KOPT-K1 (cell line): ENCODE results near the gene KCNC4.

Experiments
- H3K27ac ChIP-seq: fragments of 200-600 bp; sonication (generic); 2 replicates; pipeline ENCODE4 v1.5.1; 2016; ENCODE audit warnings: antibody characterized with exemption, mild to moderate bottlenecking, low read depth, low read length; ENCODE audit not compliant: poor library complexity, severe bottlenecking
- H3K36me3 ChIP-seq: fragments of 200-600 bp; sonication (generic); 2 replicates; pipeline ENCODE4 v1.5.1; 2017; ENCODE audit warnings: antibody characterized with exemption, mild to moderate bottlenecking, low read length, moderate library complexity; ENCODE audit not compliant: insufficient read depth
- H3K9me3 ChIP-seq: fragments of 200-600 bp; sonication (generic); 2 replicates; pipeline ENCODE4 v1.5.1; 2017; ENCODE audit warnings: antibody characterized with exemption, low read length, mild to moderate bottlenecking; ENCODE audit not compliant: insufficient read depth, poor library complexity, severe bottlenecking

The KCNC4 gene

DNA sequence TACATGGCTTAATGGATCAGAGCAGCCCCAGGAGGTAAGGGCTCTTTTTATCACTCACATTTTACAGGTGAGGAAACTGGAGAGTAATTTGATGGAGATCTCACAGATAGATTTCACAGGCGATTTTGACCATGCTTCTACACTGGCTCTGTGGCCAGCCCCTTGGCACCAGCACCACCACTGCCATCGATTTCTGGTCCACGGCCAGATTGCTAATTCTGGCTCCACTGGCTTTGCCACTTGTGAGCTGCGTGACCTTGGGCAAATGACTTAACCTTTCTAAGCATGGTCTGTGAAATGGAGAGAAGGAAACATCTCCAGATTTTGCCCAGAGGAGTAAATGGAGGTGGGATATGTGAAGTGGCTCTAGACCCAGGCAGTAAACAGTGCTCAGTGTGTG, 32.6 kb downstream of the KCNC4 start:
- Histone ChIP-seq H3K27ac (no peak overlapping the region), H3K9me3 (no peaks in the 10 kb centered on the region), H3K36me3 (no peaks in the 10 kb centered on the region)

DNA sequence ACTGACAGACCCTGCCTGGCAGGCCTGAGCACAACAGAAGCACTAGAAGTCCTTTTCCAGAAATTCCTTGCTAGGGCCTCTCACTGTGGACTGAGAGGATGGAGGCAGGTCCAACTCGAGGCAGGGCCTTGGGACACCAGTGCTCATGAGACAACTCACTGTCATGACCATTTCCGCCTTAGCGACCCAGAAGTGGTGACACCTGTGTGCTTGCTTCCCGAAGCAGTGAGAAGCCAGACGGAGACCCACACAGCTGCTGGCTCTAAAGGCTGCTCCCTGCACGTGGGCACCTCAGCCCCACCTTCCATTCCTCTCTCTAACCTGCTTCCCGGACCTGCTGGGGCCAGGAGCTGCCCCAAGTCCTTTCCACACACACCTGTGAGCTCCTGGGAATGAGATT, 33.0 kb downstream of the KCNC4 start:
- Histone ChIP-seq H3K9me3 (no peaks in the 10 kb centered on the region), H3K36me3 (no peaks in the 10 kb centered on the region), H3K27ac (no peak overlapping the region)

DNA sequence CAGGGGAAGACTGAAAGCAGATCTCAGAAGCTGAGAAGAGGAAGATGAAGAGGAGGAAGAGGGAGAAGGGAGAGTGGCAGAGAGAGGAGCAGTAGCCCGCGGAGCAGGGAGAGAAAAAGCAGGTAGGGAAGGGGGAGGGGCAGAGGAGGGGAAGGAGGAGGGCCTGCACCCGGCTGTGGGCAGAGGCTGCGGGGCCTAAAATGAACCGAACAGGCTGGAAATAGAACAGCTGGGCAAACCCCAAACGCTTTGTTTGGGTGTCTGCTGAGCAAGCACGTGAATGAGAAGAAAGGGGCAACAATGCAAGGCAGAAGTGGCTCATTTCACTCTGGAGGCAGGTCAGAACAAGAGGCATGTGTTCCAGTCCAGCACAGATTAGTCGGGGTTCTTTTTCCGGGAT, 33.5 kb downstream of the KCNC4 start:
- no peak overlapping the region for H3K27ac ChIP-seq

DNA sequence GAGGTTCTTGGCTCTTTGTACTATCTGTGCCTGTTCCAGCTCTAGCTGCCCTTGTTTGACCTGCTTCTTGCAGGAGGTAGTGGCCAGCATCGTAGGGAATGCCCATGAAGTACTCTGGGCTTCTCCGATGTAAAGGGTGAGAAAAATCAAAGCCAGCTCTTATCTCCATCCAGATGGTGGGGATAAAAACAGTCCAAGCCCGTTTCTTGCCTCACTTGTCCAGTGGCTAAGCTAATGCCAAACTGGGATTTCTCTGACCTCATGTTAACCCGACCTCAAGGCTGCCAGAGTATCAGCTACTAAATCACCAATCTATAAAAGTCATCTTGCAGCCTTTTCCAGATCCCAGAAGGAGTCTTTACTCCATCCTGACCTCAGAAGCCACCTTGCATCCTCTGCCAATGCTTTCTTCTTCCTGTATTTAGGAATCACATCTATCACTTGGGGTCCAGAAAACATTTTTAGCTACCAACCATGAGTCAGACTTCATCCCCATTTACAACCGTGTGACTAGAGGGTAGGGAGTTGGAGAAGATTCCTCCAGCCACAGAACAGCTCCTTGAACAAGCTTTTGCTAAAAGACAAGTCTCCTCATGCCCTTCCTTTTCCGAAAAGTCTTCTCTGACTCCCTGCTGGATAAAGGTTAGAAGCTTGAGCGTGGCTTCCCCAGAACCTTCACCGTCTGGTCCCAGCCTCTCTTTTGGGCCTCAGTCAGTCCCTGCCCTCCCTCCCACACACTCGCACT, 35.9 kb downstream of the KCNC4 start:
- H3K27ac ChIP-seq, result no peak overlapping the region
- no peaks in the 10 kb centered on the region for H3K9me3 ChIP-seq
- H3K36me3 ChIP-seq, result no peaks in the 10 kb centered on the region

More for the DNA sequence above, 33.5 kb downstream of the KCNC4 start:
- Histone ChIP-seq H3K9me3 (no peaks in the 10 kb centered on the region), H3K36me3 (no peaks in the 10 kb centered on the region)

DNA sequence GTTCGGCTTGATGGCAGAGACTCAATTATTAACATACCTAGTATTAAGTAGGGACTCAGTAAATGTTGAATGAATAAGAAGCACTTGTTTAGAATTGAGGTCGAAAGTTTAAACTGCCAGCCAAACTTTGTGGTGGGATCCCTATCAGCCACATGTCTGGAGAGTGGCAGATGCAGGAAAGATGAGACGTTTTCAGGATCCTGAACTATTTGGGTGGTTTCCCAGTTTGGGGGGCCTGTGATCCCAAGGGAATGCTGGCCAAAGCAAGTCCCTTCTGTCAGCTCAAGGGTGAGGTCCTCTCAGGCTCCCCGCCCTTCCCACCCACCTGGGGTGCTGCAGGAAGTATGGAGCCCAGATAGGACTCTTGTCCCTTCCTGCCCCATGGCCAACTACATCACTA, 38.6 kb downstream of the KCNC4 start:
- Histone ChIP-seq H3K9me3 (no peaks in the 10 kb centered on the region), H3K27ac (no peak overlapping the region), H3K36me3 (no peaks in the 10 kb centered on the region)

DNA sequence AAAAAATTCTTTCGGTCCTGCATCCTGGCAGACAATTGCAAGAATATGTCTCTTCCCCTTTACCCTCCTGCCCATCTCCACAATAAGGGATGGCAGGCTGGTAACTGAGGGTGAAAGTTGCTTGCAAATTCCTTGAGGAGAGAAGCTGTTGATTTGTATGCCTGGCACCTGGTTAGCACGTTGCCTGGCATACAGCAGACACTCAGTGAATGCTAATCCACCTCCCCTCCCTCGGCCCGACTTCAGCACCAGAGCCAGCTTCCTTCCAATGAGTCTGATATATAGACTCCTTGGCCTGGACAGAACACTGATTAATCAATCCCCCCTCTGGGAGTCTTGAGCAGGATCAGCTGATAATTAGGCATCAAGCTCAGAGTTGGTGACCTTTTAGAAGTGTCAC, 39.1 kb downstream of the KCNC4 start:
- no peaks in the 10 kb centered on the region for H3K36me3 ChIP-seq
- H3K27ac ChIP-seq, result no peak overlapping the region
- no peaks in the 10 kb centered on the region for H3K9me3 ChIP-seq

DNA sequence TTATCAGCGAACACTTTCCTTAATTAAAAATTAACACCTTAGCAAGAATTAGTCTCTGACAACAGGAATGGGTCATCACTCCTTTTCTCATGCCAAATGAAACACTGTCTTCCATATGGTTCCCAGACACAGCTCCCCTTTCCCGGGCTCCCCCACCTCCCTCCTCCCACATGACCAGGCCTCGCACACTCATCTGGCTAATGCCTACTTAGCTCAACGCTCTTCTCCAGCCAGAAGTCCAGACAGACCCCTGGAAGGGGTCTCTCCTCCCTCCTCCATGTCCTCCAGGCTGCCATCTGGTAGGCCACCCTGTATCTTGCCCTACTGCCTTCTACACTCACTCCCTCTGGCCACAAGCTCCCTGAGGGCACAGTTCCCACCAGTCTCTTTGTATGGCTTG, 39.9 kb downstream of the KCNC4 start:
- no peaks in the 10 kb centered on the region for H3K9me3 ChIP-seq
- H3K27ac ChIP-seq, result no peak overlapping the region

DNA sequence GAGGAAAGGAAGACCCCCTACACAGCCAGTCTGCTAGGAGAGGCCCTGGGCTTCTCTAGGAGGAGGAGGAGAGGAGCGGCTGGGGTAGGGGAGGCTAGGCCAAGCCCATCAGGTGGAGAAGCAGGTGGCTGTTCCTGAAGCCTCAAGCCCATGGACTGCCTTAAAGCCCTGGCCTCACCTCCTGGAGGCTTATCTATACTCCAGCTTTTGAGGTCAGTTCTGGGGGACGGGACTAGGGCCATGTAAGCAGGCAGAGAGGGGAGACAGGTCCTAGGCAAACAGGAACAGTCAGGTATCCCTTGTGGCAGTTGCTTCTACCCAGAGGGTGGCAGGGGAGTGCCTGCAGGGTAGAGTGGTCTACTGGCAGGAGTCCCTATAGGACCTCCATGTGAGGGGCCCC, 40.6 kb downstream of the KCNC4 start:
- H3K9me3 ChIP-seq, result no peaks in the 10 kb centered on the region
- no peak overlapping the region for H3K27ac ChIP-seq
- no peaks in the 10 kb centered on the region for H3K36me3 ChIP-seq

More for the DNA sequence above, 39.9 kb downstream of the KCNC4 start:
- H3K36me3 ChIP-seq, result no peaks in the 10 kb centered on the region

DNA sequence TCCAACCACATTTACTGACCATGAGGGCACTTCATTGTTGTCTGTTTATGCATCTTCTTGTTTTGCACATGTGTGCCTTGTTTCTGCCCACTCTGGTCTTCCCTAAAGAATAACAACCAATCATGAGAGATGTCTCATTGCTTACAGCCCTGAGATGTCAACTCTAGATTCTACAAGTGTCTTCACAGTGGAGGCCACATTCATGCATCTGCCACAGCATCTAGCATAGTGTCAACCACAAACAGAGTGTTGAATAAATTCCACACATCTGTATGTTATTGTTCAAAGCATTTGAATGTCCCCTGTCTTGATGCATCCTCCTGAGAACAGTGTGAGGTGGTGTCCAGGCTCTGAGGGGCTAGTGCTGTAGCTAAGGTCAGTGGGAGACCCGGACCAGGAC, 43.1 kb downstream of the KCNC4 start:
- Histone ChIP-seq H3K27ac (no peak overlapping the region), H3K36me3 (no peaks in the 10 kb centered on the region), H3K9me3 (no peaks in the 10 kb centered on the region)

DNA sequence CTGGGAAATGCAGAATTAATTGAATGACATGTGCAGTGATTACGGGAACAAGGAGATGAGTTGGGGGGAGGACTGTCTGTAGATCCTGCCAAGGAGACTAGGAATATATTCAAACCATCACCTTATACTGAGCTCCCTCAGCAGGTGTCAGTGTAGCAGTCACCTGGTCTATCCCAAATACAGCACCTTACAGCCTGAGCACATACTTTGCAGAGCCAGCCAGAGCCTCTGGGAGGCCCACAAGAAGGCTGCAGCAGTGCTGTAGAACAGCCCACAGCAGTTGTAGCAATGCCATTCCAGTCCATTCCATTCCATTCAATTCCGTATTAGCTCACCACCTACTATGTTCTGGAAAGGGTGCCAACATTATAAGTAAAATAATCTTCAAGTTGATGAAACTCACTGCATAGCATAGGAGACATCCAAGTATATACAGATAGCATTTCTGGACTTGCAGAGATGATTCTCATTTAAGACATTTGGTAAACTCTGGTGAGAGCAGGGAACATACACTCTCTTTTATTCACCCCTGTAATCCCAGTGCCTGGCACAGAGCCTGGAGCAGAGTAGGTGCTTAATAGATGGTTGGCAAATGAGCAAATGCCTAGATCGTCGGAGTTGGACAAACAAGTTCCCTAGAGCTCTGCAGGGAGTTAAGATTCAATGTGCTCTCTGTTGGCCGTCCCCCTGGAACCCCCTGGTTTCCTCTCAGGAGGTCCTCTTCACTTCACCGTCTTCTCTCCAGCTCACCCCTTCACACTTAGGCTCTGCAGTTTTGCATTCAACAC, 44.7 kb downstream of the KCNC4 start:
- H3K9me3 ChIP-seq, result no peaks in the 10 kb centered on the region
- no peaks in the 10 kb centered on the region for H3K36me3 ChIP-seq
- no peak overlapping the region for H3K27ac ChIP-seq

DNA sequence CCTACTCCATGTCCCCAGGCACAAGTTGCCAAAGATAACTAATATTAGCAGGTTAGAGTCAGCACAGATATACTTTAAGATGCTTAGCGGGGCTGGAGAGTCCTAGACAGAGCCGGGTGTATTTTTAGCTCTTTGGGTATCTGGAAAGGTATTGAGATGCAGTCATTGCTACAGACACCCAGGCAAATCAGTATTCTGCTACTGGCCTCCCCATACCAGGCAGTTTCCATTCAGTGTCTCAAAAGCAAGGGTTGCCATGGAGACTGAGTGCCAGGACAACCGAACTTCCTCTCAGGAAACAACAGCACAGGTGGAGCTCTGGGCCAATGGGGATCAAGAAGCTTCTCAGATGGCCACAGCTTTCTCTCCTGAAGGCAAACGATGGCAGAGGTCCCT, 45.3 kb downstream of the KCNC4 start:
- Histone ChIP-seq H3K27ac (no peak overlapping the region), H3K9me3 (no peaks in the 10 kb centered on the region), H3K36me3 (no peaks in the 10 kb centered on the region)

DNA sequence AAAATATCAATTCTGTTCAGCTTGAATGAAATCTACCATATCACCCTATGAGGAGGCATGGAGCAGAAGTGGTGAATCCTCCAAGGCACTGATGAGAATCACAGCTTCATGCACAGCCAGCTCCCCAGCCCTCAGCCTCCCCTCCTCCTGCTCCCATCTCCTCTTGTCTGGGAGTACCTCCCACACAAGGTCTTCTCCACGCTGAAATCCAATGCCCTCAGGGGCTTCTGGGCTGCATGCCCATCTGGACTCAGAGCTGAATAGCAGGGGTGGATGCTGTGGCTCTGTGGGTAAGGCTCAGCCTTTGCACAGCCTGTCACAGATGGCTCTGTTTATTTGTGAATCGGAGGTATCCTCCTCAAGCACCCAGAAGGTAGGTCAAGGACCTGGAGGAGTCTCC, 48.6 kb downstream of the KCNC4 start:
- Histone ChIP-seq H3K27ac (no peak overlapping the region), H3K36me3 (no peaks in the 10 kb centered on the region), H3K9me3 (no peaks in the 10 kb centered on the region)

DNA sequence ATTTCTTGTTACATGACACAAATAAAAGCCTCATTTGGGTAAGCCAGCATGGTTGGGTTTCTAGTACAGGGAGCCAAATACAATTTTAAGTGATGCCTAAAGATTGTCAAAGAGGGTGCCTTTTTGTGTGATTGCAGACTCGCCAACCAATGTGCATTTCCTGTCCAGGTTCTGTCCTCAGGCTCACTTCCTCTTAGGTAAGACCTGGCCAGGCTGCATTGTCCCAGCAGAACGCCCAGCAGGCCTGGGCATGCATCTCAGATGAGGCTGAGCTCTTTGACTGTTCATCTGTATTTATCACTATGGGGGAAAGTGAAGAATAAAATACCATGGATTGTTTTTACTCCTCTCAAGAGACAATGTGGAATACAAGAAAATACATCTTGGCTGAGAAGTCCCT, 49.7 kb downstream of the KCNC4 start:
- no peaks in the 10 kb centered on the region for H3K36me3 ChIP-seq
- no peaks in the 10 kb centered on the region for H3K9me3 ChIP-seq
- H3K27ac ChIP-seq, result no peak overlapping the region
